Fibroblast of pulmonary artery (primary cell): ENCODE measurements around the gene SORCS2.

Source experiments
- DNase-seq: peaks from one replicate; pipeline ENCODE4 v3.0.0-alpha.2; 2010; ENCODE audit warnings: low read depth
- H3K4me3 ChIP-seq: replicated peaks from 2 replicates; pipeline ENCODE4 v1.5.1; 2011; ENCODE audit warnings: low read depth, mild to moderate bottlenecking, control low read depth, low read length, moderate library complexity
- TF ChIP-seq, protein P1 (sequence below): IDR thresholded peaks from 2 replicates; pipeline ENCODE4 v1.5.1; 2011; ENCODE audit warnings: mild to moderate bottlenecking, control low read depth, low read length, inconsistent platforms; ENCODE audit errors: missing control alignments

Gene SORCS2

DNA sequence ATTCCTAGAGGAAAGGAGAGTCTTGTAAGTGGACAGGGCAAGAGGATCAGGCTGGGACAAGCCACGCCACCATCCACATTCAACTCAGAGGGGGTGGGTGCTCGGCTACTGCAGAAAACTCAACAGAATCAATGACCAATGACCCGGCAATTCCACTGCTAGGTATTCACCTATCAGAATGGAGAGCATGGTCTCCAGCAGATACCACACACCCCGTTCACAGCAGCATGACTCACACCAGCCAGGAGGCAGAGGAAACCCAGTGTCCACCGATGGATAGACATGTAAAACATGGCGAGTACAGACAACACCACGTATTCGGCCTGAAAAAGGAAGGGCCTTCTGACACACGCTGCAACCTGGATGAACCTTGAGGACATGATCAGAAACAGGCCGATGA is 571.5 kb downstream of the SORCS2 start:
- peak; percentile 48 for DNase-seq
- H3K4me3 ChIP-seq, result no peak overlapping the region
- TF ChIP-seq, protein P1, sequence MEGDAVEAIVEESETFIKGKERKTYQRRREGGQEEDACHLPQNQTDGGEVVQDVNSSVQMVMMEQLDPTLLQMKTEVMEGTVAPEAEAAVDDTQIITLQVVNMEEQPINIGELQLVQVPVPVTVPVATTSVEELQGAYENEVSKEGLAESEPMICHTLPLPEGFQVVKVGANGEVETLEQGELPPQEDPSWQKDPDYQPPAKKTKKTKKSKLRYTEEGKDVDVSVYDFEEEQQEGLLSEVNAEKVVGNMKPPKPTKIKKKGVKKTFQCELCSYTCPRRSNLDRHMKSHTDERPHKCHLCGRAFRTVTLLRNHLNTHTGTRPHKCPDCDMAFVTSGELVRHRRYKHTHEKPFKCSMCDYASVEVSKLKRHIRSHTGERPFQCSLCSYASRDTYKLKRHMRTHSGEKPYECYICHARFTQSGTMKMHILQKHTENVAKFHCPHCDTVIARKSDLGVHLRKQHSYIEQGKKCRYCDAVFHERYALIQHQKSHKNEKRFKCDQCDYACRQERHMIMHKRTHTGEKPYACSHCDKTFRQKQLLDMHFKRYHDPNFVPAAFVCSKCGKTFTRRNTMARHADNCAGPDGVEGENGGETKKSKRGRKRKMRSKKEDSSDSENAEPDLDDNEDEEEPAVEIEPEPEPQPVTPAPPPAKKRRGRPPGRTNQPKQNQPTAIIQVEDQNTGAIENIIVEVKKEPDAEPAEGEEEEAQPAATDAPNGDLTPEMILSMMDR, result no peak

- no peak for DNase-seq
- no peak overlapping the region for H3K4me3 ChIP-seq
- TF ChIP-seq, protein P1, result no peak
Measured at GRCh38 chr4:7764466-7764865, 572.1 kb downstream of the SORCS2 start.

- TF ChIP-seq, protein P1, result no peak
- DNase-seq, result no peak
- no peak overlapping the region for H3K4me3 ChIP-seq
Measured at GRCh38 chr4:7765666-7766065, 573.3 kb downstream of the SORCS2 start.

DNA sequence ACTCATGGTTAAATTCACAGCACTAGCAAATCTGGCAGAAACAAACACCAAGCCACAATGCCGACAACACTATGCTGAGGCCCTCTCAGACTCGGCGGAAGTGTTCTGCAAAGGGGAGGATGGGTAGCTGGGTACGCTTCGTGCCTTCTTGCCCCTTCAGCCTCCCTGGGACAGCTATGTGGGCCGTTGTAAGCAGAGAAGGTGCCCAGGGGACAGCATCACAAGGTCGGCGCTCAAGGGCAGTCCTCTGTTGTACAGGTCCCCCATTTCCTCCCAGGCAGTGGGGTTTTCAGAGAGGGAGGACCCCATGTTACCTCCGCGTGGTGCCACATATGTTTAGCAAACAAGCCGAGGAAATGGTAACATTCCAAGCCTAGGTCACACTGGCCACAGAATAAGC is 573.7 kb downstream of the SORCS2 start:
- no peak for DNase-seq
- H3K4me3 ChIP-seq, result no peak overlapping the region
- TF ChIP-seq, protein P1, result no peak

DNA sequence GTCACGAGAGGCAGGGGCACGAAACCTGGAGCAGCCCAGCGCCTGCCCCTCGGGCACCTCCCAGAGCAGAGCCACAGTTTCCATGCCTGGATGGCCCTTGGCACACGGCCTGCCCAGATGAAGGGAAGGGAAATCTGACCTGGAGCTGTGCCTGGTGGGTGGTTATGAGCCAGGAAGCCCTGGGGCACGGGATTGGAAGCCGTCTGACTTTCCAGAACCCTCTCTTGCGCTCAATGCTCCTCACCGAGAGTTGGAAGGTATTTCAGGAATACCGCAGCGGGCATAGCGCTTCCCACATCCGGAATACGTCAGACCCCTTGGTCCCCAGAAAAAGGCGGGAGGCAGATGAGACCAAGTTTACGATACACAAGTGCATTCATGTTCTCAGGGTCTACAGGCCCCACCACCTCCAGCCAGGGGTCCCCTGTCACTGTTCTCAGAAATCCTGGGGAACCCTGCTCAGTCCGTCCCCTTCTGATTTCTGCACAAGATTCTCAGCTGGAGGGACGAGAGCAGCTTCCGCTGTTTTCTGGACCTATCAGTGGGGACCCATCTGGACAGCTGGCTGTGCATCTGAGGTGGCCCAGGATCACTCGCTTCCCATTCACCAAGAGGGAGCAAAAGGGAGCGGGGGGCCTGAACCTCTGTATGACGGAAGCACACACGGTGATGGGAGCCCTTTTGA is 574.5 kb downstream of the SORCS2 start:
- DNase-seq, result no peak
- no peak overlapping the region for H3K4me3 ChIP-seq
- TF ChIP-seq, protein P1, result no peak

- no peak overlapping the region for H3K4me3 ChIP-seq
- DNase-seq, result no peak
- TF ChIP-seq, protein P1, result no peak
Measured at GRCh38 chr4:7767526-7767925, 575.2 kb downstream of the SORCS2 start.

DNA sequence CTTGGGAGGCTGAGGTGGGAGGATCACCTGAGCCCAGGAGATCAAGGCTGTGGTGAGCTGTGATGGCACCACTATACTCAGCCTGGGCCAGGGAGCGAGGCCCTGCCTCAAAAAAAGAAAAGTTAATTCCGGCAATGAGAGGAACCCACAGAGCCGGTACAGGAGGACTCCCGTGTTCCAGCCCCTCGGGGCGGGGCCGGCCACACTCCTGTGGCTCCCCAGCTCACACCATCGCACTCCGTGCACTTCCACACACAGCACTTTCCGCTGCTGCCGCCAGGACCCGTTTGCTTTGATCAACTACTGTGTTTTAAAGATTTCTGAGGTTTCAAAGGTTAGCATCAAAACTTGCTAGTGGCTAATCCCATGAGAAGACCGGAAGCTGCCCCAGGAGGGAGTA is 575.6 kb downstream of the SORCS2 start:
- DNase-seq, result no peak
- H3K4me3 ChIP-seq, result no peak overlapping the region
- TF ChIP-seq, protein P1, result no peak
